HuH-7.5 (cell line): ENCODE measurements around the gene NEK1.
"Not testable (repeated sequence)": the region's sequence is repeated elsewhere in the genome, so short reads cannot be mapped to it uniquely, and the experiment has no call there.

Experiments
- DNase-seq: peaks from one replicate; pipeline ENCODE4 v3.0.0; 2011; ENCODE audit warnings: low spot score

Gene NEK1

DNA sequence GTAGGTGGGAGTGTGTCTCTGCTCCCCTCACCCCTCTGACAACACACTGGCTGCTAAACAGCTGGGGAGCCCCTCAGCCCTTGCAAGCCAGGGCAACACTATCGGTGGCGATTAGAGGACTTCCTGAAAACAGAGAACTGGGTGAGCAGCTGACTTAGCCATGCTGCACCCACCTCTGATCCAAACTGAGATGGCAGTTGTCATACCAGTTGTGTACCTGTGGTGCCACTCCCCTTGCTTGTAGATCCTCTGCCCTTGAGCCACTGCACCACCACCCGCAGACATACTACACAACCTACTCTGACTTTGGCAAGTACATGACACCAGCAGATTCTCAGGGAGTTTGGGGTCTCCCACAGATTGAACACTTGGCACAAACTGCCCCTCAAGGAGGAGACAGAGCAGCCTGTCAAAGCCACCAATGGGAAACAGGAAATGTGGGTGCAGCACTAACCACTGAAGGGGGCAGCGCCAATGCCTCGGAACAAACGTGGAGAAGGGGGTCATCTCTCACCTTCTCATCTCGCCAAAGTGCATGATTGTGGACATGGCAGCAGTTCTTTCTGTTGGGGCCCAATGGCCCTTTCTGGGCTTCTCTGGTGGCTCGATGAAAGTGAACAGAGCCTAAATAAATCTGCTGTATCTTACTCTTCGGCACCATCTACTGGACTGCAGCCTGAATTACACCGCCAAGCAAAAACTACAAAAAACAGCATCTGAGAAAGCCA lies 119.8 kb downstream of the NEK1 start:
- DNase-seq, result peak; percentile 27

- DNase-seq, result no peak
Observed at GRCh38 chr4:169491211-169491610, 121.2 kb downstream of the NEK1 start.

DNA sequence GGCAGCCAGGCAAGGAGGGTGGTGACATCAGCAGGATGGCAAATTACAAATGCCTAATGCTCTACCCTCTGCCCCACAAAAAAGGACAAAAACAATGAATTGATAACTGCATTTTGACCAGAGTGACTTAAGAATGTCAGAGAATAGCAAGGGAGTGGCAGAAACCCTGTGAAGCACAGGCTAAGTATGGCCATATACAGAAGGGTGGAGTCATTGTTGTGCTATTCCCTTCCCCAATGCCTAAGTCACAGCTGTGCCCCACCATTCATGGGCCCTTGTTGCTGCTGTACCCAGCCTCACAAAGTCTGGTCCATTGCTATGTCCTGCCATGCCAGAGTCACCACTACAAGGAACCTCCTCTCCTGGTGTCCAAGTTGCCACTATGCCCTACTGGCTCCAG lies 123.1 kb downstream of the NEK1 start:
- DNase-seq, result no peak

DNA sequence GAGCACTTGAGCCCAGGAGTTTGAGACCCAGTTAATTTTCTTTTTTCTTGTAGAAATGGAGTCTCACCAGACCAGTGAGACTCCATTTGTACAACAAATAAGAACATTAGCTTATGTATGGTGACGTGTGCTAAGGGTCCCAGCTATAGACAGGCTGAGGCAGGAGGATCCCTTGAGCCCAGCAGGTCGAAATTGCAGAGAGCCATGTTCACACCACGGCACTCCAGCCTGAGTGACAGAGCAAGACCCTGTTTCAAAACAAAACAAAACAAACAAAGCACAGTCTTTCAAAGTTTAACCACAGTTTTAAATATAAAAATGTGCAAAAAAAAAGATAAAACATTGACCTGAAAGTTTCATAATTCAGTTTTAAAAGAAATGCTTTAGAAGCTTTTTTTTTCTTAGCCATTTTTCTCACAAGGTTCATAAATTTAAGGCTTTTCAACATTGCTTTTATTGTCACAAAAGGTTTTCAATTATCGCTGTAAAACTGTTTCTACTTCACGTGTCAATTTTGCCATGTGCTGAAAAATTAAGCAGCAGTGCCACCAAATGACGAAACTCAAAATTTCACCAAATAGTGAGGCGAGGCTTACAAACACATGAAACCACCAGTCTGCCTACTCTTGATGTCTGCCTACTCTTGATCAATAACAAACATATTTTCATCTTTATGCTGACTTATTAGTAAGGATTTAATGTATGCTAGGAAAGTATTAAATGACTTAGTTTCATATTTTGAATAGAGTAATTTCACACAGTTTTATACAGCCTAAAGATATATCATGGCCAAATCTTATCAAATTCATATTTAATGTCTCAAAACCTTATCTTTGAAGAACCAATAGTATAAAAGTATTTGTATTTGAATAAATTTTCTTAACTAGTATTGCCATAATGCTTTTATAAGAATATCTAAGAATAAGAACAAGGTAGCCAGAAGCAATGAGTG lies 126.3 kb downstream of the NEK1 start:
- peak; percentile 16 for DNase-seq

DNA sequence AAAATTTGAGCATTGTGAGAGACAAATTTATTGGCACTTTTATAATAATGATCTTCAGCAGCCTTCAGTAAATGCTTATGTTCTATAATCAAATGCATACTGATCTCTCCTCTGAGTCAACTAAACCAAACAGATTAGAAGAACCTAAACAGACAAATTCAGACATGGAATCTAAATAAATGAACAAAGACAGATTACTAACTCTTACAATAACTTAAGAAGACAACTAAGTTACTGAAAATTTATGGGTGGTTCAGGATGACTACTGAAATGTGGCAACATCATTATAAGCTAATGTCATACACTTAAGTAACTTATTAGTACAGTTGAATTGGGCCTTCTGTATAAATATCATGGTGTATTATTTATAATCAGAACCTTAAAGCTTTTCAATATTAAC lies 127.3 kb downstream of the NEK1 start:
- no peak for DNase-seq

GRCh38 chr4:169484485-169484884 lies 127.9 kb downstream of the NEK1 start:
- no peak for DNase-seq

DNA sequence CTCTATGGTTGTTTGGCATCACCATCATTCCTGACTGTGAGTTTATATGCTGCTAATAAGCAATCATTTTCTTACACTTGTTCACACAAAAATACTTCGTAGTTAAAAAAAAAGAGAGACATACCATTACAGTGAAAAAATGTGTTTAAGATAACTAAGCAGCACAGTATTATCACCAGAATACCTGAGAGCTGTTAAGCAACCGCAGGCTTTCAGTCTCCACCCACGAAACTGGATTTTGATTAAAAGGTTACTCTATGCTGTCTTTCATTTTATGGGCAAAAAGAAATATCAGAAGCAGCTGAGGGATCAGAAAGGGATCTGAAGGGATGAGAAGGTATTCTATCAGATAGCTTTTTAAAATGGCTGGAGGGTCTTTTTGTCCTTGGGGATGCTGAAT lies 148.3 kb downstream of the NEK1 start:
- no peak for DNase-seq

DNA sequence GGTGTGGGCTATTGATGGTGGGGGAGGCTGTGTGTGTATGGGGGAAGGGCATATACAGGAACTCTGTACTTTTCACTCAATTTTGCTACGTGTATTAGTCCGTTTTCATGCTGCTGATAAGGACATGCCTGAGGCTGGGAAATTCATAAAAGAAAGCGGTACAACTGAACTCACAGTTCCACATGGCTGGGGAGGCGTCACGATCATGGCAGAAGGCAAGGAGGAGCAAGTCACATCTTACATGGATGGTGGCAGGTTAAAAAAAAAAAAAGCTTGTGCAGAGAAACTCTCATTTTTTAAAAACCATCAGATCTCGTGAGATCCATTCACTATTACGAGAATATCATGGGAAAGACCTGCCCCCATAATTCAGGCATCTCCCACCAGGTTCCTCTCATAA lies 152.3 kb downstream of the NEK1 start:
- DNase-seq, result no peak

- no peak for DNase-seq
Observed at GRCh38 chr4:169458575-169458974, 153.8 kb downstream of the NEK1 start.

DNA sequence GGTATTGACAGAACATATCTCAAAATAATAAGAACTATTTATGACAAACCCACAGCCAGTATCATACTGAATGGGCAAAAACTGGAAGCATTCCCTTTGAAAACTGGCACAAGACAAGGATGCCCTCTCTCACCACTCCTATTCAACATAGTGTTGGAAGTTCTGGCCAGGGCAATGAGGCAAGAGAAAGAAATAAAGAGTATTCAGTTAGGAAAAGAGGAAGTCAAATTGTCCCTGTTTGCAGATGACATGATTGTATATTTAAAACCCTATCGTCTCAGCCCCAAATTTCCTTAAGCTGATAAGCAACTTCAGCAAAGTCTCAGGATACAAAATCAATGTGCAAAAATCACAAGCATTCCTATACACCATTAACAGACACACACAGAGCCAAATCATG lies 159.7 kb downstream of the NEK1 start:
- DNase-seq, result not testable (repeated sequence)

DNA sequence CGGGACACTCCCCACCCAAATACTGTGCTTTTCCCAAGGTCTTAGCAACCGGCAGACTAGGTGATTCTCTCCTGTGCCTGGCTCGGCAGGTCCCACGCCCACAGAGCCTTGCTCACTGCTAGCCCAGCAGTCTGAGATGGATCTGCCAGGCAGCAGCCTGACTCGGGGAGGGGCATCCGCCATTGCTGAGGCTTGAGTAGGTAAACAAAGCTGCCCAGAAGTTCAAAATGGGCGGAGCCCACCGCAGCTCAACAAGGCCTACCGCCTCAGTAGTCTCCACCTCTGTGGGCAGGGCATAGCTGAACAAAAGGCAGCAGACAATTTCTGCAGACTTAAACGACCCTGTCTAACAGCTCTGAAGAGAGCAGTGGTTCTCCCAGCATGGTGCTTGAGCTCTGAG lies 163.4 kb downstream of the NEK1 start:
- DNase-seq, result not testable (repeated sequence)

- DNase-seq, result no peak
Observed at GRCh38 chr4:169446824-169447223, 165.6 kb downstream of the NEK1 start.

DNA sequence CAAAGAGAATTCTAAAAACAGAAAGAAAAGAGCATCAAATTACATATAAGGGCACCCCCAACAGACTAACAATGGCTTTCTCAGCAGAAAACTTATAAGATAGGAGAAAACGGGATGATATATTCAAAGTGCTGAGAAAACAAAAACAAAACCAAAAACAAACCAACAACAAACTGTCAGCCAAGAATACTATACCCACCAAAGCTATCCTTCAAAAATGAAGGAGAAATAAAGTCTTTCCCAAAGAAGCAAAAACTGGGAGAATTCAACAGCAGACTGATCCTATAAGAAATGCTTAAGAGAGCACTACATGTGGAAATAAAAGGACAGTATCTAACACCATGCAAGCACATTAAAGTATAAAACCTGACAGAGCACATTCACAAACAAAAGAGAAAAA lies 168.6 kb downstream of the NEK1 start:
- no peak for DNase-seq

DNA sequence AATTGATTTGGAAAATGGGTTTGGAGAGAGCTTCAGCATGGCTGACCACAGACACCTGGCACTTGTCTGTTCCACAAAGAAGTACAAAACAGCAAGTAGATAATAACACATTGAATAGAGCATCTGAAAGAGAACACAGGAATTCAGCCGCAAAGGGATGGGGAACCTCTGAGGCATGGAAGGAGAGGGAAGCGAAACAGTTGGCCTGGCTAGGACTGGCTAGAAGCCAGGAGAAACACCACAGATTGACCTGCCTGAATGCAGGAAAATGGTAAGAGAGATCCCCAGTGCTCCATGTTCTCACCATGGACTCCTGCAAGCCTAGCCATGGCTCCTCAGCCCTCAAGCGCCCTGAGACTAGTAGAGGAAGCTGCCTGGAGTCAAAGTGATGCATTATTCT lies 171.9 kb downstream of the NEK1 start:
- DNase-seq, result no peak

- no peak for DNase-seq
Observed at GRCh38 chr4:169439244-169439643, 173.1 kb downstream of the NEK1 start.

GRCh38 chr4:169438057-169438480 lies 174.3 kb downstream of the NEK1 start:
- no peak for DNase-seq

DNA sequence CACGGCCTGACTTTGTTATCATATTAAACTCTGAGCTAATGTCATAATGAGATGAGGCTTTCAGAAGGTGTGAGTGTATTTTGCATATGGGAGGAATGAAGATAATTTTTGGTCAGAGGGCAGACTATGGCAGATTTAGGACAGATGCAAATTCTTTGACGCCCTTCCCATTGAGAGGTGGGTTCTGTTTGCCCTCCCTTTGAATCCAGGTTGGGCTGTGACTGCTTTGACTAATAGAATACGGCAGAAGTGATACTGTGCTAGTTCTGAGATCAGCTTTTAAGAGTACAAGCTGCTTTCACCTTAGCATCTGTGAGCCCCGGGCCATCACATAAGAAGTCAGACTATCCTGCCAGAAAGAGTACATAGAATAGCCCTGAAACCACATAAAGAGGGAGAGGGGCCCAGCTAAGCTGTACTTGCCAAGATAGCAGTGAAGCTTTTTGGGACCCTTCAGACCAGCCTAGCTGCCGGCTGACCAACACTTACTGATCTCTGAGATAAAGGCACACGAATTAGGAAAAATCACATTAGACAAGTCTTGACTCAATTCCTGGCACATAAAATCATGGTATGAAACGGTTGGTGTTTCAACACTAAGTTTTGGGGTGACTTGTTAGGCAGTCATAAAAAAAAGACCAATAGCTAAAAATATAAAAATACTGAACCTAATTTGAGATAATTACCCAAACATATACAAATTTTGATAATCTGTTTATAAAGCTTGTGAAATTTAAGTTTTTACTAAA lies 174.9 kb downstream of the NEK1 start:
- DNase-seq, result no peak

- no peak for DNase-seq
Observed at GRCh38 chr4:169436734-169437133, 175.6 kb downstream of the NEK1 start.

DNA sequence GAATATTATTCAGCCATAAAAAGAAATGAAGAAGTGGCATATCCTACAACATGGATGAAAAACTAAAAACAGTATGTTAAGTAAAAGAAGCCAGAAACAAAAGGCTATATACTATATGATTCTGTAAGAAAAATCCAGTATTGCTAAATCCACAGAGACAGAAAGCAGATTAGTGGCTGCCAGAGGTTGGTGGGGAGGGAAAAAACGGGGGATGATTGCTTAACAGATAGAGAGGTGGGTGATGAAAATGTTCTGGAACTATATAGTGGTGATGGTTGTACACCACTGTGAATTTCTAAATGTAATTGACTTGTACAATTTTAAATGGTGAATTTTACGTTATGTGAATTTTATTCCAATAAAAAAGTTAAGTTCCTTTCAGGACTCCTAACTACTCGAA lies 184.0 kb downstream of the NEK1 start:
- DNase-seq, result no peak

DNA sequence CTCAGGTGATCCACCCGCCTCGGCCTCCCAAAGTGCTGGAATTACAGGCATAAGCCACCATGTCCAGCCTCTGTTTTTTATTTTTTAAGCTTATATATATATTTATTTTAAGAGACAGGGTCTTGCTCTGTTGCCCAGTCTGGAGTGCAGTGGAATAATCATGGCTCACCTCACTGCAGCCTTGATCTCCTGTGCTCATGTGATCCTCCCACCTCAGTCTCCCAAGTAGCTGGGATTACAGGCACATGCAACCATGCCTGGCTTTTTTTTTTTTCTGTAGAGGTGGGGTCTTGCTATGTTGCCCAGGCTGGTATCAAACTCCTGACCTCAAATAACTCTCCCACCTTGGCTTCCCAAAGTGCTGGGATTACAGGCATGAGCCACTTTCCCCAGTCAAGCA lies 184.7 kb downstream of the NEK1 start:
- DNase-seq, result not testable (repeated sequence)

GRCh38 chr4:169420291-169420690 lies 192.1 kb downstream of the NEK1 start:
- DNase-seq, result no peak

DNA sequence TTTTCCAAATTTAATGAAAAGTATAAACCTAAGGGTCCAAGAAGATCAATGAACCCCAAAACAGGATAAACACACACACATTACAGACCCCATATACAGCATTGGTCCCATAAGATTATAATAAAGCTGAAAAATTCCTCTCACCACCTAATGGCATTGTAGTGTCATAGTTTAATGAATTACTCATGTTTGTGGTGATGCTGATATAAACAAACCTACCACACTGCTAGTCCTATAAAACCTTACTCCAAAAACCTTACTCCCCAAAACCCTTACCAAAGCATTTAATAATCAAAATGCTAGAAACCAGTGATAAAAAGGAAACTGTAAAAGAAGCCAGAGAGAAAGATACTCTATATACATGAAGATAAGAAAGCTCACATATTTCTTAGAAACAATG lies 193.5 kb downstream of the NEK1 start:
- DNase-seq, result no peak
